ENCODE measurements around the gene CTSO. TPM values are rescaled to one million over a fixed set of nuclear protein-coding genes. Genes with fewer than 3 reads are reported as not detected.

The CTSO gene
- total RNA-seq, 1 experiment from 2014 or later, result 5.0 TPM

GRCh38 chr4:155904331-155904730, 49.3 kb downstream of the CTSO start:
- Histone ChIP-seq H3K4me3 (no peak overlapping the region), H3K27me3 (ENCODE audit: insufficient read depth, low read depth) (no peaks in the 10 kb centered on the region), H2AFZ (no peak overlapping the region), H3K4me1 (replicated peaks; ENCODE audit: insufficient read depth) (no peaks in the 10 kb centered on the region), H3F3A (ENCODE audit: insufficient read depth, low read depth) (no peaks in the 10 kb centered on the region), H3K9me3 (ENCODE audit: insufficient read depth, low read depth) (no peaks in the 10 kb centered on the region), H3K36me3 (ENCODE audit: low read depth) (no peaks in the 10 kb centered on the region), H3K79me2 (ENCODE audit: low read depth) (no peaks in the 10 kb centered on the region), H4K20me1 (ENCODE audit: insufficient read depth) (no peaks in the 10 kb centered on the region), H3K9me2 (ENCODE audit: insufficient read depth) (no peaks in the 10 kb centered on the region), H3K27ac (no peak overlapping the region), H3K4me2 (no peak overlapping the region)
- DNase-seq, result no peak
- ChIA-PET POLR2A (ENCODE audit: unreplicated experiment) (no interaction called here), CTCF (no interaction called here)
- intact Hi-C loops (cut with micrococcal nuclease; ENCODE audit: unreplicated experiment), result no loop called here
- no TSS peak for BruUV-seq (replicated peaks)
- TF ChIP-seq EZH2 (IDR thresholded peaks at IDR 0.05; ENCODE audit: low read depth), result no peak
- no peak for TF ChIP-seq CTCF (conservative IDR thresholded peaks at IDR 0.05)

GRCh38 chr4:155903453-155903852, 50.2 kb downstream of the CTSO start, which contains the start of gene TDO2:
TDO2 (plus strand) TSS chr4:155903696; CDS start chr4:155903759, 63 bp downstream.
- no TSS peak for BruUV-seq (replicated peaks)
- H3K36me3 ChIP-seq (ENCODE audit: low read depth), result no peaks in the 10 kb centered on the region
- H3K4me3 ChIP-seq, result no peak within 1 kb of the TSS
- TF ChIP-seq EZH2 (IDR thresholded peaks at IDR 0.05; ENCODE audit: low read depth) (no peak), CTCF (conservative IDR thresholded peaks at IDR 0.05) (no peak)
- H2AFZ ChIP-seq, result no peak within 1 kb of the TSS
- no peaks in the 10 kb centered on the region for H4K20me1 ChIP-seq (ENCODE audit: insufficient read depth)
- POLR2A ChIA-PET (ENCODE audit: unreplicated experiment), result no interaction called here
- no peak within 1 kb of the TSS for H3K4me2 ChIP-seq
- H3F3A ChIP-seq (ENCODE audit: insufficient read depth, low read depth), result no peaks in the 10 kb centered on the region
- H3K27ac ChIP-seq, result no peak within 1 kb of the TSS
- CTCF ChIA-PET, result no interaction called here
- no peak for DNase-seq
- no peaks in the 10 kb centered on the region for H3K9me2 ChIP-seq (ENCODE audit: insufficient read depth)
- H3K27me3 ChIP-seq (ENCODE audit: insufficient read depth, low read depth), result no peaks in the 10 kb centered on the region
- H3K4me1 ChIP-seq (replicated peaks; ENCODE audit: insufficient read depth), result no peaks in the 10 kb centered on the region
- H3K79me2 ChIP-seq (ENCODE audit: low read depth), result no peaks in the 10 kb centered on the region
- intact Hi-C loops (cut with micrococcal nuclease; ENCODE audit: unreplicated experiment), result no loop called here
- H3K9me3 ChIP-seq (ENCODE audit: insufficient read depth, low read depth), result no peaks in the 10 kb centered on the region

GRCh38 chr4:155901013-155901412, 52.7 kb downstream of the CTSO start:
- H3K9me3 ChIP-seq (ENCODE audit: insufficient read depth, low read depth), result no peaks in the 10 kb centered on the region
- DNase-seq, result no peak
- H3K27me3 ChIP-seq (ENCODE audit: insufficient read depth, low read depth), result no peaks in the 10 kb centered on the region
- no peaks in the 10 kb centered on the region for H3K9me2 ChIP-seq (ENCODE audit: insufficient read depth)
- ChIA-PET CTCF (no interaction called here), POLR2A (ENCODE audit: unreplicated experiment) (no interaction called here)
- TF ChIP-seq EZH2 (IDR thresholded peaks at IDR 0.05; ENCODE audit: low read depth), result no peak
- TF ChIP-seq CTCF (conservative IDR thresholded peaks at IDR 0.05), result no peak
- H3K27ac ChIP-seq, result no peak overlapping the region
- no peaks in the 10 kb centered on the region for H4K20me1 ChIP-seq (ENCODE audit: insufficient read depth)
- H2AFZ ChIP-seq, result no peak overlapping the region
- H3K36me3 ChIP-seq (ENCODE audit: low read depth), result no peaks in the 10 kb centered on the region
- intact Hi-C loops (cut with micrococcal nuclease; ENCODE audit: unreplicated experiment), result no loop called here
- no peak overlapping the region for H3K4me3 ChIP-seq
- no TSS peak for BruUV-seq (replicated peaks)
- no peak overlapping the region for H3K4me2 ChIP-seq
- no peaks in the 10 kb centered on the region for H3F3A ChIP-seq (ENCODE audit: insufficient read depth, low read depth)
- H3K4me1 ChIP-seq (replicated peaks; ENCODE audit: insufficient read depth), result no peaks in the 10 kb centered on the region
- no peaks in the 10 kb centered on the region for H3K79me2 ChIP-seq (ENCODE audit: low read depth)

Measured in PC-9 (cell line).